ENCODE results near the gene POU4F3.

The POU4F3 gene

DNA sequence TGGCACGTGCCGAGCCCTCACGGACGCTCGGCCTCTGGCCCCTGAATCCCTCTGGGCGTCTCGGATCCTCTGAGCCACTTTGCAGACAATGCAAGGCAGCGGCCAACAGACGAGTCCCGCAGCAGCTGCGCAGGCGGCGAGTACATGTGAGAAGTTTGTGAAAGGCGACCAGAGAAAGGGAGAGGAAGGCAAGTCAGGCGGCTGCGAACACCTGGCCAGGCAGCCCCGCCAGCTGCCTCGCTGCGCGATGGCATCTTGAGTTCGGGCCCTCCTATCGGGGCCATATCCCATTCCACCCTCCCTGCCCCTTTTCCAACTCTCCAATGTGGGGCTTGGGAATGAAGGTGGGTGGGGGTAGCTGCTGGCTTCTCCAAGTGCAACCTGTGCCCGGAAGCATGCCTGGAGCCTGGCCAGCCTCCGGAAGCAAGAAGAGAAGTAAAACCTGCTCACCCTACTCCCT is 4.5 kb upstream of the POU4F3 start:
- intact Hi-C loops (cut with DNase I; ENCODE audit: low total_unique reads): no loop called here
- H3K27me3 ChIP-seq: peaks cover 0 to 64% of the 10 kb centered on the region in 2 donors

DNA sequence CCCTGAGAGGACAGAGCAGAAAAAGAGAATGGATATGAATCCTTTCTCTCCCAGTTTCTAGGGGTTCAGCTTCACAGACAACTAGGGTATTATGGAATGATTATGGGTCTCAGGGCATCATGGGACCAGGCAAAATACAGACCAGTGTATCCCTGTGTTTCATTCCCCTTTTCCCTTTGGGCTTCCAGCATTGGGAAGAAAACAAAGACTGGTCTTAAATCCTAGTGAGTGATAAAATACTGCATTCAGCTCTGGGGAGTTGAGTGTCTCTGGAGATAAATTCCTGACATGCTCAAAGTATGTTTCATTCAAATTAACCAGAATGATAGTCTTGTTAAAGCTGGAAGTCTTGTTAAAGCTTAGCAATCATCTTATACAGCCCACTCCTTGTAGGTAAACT is 2.4 kb upstream of the POU4F3 start:
- Histone ChIP-seq H3K9me3 (no peaks in the 10 kb centered on the region), H3K27ac (no peak overlapping the region), H3K4me1 (peaks cover 0 to 23% (median 15%) of the 10 kb centered on the region in 4 donors), H3K4me3 (no peak overlapping the region), H3K36me3 (no peaks in the 10 kb centered on the region), H3K27me3 (peaks cover 0 to 83% of the 10 kb centered on the region in 2 donors)
- DNase-seq: no peak
- intact Hi-C loops (cut with DNase I; ENCODE audit: low total_unique reads): no loop called here
- TF ChIP-seq, protein P1, sequence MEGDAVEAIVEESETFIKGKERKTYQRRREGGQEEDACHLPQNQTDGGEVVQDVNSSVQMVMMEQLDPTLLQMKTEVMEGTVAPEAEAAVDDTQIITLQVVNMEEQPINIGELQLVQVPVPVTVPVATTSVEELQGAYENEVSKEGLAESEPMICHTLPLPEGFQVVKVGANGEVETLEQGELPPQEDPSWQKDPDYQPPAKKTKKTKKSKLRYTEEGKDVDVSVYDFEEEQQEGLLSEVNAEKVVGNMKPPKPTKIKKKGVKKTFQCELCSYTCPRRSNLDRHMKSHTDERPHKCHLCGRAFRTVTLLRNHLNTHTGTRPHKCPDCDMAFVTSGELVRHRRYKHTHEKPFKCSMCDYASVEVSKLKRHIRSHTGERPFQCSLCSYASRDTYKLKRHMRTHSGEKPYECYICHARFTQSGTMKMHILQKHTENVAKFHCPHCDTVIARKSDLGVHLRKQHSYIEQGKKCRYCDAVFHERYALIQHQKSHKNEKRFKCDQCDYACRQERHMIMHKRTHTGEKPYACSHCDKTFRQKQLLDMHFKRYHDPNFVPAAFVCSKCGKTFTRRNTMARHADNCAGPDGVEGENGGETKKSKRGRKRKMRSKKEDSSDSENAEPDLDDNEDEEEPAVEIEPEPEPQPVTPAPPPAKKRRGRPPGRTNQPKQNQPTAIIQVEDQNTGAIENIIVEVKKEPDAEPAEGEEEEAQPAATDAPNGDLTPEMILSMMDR (IDR thresholded peaks at IDR 0.05): no peak

More for the DNA sequence above, 4.5 kb upstream of the POU4F3 start:
- no peak for DNase-seq
- Histone ChIP-seq H3K27ac (no peak overlapping the region), H3K4me3 (no peak overlapping the region), H3K4me1 (peaks cover 0 to 11% (median 5%) of the 10 kb centered on the region in 4 donors), H3K36me3 (no peaks in the 10 kb centered on the region), H3K9me3 (no peaks in the 10 kb centered on the region)
- TF ChIP-seq, protein P1 (IDR thresholded peaks at IDR 0.05): no peak

DNA sequence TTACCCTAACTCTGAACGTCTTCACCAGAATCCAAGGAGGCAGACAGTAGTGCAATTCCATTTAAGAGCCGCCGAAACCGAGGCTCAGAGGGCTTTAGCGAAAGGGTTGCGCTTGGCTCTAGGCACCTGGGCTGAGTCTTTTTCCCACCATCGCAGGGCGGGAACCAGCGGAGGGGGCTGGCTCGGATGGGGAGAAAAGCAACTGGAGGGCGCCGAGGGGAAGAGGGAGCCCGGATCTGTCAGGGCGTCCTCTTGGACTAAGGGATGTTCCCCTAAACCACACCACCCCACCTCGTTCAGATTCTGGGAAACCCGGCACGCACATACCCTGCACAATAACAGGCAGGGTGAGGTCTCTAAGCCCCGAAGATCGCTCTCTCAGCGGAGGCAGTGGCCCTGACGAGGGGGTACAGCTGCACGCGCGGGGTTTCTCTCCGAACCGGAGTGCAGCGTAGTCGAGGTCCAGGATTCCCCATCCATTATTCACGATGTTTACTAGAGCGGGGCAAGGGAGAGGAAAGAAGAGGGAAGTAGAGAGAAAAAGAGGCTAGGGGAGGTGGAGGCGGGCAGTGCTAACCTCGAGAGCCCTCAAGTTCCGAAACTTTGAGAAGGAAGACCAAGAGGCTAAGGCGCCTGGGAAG is 1.3 kb upstream of the POU4F3 start:
- no peak for DNase-seq
- Histone ChIP-seq H3K4me1 (peaks cover 0 to 23% (median 15%) of the 10 kb centered on the region in 4 donors), H3K9me3 (no peaks in the 10 kb centered on the region), H3K36me3 (no peaks in the 10 kb centered on the region), H3K27ac (no peak overlapping the region), H3K27me3 (peaks cover 0 to 95% of the 10 kb centered on the region in 2 donors), H3K4me3 (no peak overlapping the region)
- TF ChIP-seq, protein P1 (IDR thresholded peaks at IDR 0.05): no peak
- intact Hi-C loops (cut with DNase I; ENCODE audit: low total_unique reads): no loop called here

DNA sequence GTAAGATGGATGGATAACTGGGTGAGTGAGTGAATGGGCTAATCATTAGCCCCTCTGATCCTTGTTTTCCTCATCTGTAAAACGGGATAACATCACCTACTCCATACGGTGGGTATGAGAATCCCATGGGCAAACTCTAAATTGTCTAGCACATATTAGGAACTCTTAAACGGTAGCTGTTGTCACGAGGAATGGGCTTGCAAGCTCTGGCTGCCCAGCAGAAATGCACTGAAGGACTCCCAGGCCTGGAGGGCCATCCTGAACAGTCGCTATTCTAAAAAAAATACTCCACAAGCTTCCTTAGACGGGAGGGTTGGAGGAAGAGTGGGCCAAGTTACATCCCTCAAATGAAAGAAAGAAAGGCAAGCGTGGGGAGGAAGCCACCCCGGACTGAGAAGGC is 711 bp upstream of the POU4F3 start:
- peaks cover 0 to 95% of the 10 kb centered on the region in 2 donors for H3K27me3 ChIP-seq
- intact Hi-C loops (cut with DNase I; ENCODE audit: low total_unique reads): no loop called here
- no peak overlapping the region for H3K4me3 ChIP-seq
- no peak overlapping the region for H3K27ac ChIP-seq
- no peaks in the 10 kb centered on the region for H3K9me3 ChIP-seq
- no peaks in the 10 kb centered on the region for H3K36me3 ChIP-seq
- no peak for DNase-seq
- TF ChIP-seq, protein P1 (IDR thresholded peaks at IDR 0.05): no peak
- peaks cover 0 to 23% (median 15%) of the 10 kb centered on the region in 4 donors for H3K4me1 ChIP-seq

DNA sequence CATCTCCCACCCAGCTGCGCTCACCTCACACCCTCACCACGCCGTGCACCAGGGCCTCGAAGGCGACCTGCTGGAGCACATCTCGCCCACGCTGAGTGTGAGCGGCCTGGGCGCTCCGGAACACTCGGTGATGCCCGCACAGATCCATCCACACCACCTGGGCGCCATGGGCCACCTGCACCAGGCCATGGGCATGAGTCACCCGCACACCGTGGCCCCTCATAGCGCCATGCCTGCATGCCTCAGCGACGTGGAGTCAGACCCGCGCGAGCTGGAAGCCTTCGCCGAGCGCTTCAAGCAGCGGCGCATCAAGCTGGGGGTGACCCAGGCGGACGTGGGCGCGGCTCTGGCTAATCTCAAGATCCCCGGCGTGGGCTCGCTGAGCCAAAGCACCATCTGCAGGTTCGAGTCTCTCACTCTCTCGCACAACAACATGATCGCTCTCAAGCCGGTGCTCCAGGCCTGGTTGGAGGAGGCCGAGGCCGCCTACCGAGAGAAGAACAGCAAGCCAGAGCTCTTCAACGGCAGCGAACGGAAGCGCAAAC is 1.1 kb downstream of the POU4F3 start:
- no peak for DNase-seq
- Histone ChIP-seq H3K9me3 (no peaks in the 10 kb centered on the region), H3K27me3 (peaks cover 4 to 96% of the 10 kb centered on the region in 2 donors), H3K4me3 (peak overlapping the region in 1 of 2 donors; percentile 37), H3K4me1 (peaks cover 0 to 31% (median 19%) of the 10 kb centered on the region in 4 donors), H3K36me3 (no peaks in the 10 kb centered on the region), H3K27ac (no peak overlapping the region)
- TF ChIP-seq, protein P1 (IDR thresholded peaks at IDR 0.05): no peak
- intact Hi-C loops (cut with DNase I; ENCODE audit: low total_unique reads): no loop called here

Measured in tibial artery (tissue), 4 donors.